HG02852 (cell line): ENCODE data around the gene MOCS1.

Experiments used
- ATAC-seq: cut with Tn5 transposase; IDR thresholded peaks from one replicate; pipeline ENCODE4 v1.9.1; 2021; ENCODE audit warnings: mild to moderate bottlenecking, moderate library complexity; ENCODE audit not compliant: unreplicated experiment

The MOCS1 gene

GRCh38 chr6:39904946-39905639, 29.2 kb downstream of the MOCS1 start:
- ATAC-seq: no peak

GRCh38 chr6:39903656-39904055, 30.6 kb downstream of the MOCS1 start:
- ATAC-seq: no peak

GRCh38 chr6:39902786-39903465, 31.3 kb downstream of the MOCS1 start:
- ATAC-seq: no peak

DNA sequence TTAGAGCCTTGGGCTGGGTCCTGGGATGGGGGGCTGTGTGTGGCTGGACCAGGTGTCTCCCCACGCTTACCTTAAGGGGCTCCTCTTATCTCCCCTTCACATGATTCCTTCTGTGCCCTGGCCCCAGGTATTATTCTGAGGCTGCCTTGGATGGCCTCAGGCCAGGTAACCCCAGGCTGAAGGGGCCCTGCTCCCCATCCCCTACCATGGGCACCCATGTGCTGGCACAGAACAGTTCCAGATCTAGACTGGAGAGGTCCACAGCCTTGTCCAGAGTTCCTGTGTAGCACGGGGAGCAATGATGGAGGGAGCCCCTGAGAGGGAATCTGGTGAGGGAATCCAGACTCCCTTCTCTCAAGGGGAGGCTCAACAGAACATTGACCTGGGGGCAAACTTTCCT, 32.1 kb downstream of the MOCS1 start:
- ATAC-seq: no peak

GRCh38 chr6:39901670-39902069, 32.6 kb downstream of the MOCS1 start:
- no peak for ATAC-seq

DNA sequence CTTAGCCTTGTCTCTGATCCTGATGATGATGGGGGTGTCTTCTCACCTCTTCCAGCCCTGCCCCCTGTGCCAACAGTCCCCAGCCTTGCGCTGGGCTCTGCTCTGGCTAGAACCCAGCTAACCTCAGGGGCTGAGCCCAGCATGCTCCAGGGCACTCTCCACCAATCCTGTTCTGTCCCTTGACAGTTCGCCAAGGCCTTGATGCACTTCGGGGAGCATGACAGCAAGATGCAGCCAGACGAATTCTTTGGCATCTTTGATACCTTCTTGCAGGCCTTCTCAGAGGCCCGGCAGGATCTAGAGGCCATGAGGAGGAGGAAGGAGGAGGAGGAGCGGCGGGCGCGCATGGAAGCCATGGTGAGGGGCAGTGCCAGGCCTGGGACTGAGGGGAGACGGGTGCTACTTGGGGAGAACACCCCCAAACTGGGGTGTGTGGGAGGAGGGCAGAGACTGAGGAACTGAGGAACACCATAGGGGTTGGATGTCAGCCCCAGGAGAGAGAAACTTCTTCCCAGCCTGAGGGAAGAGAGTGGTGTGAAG, 33.1 kb downstream of the MOCS1 start:
- no peak for ATAC-seq

- ATAC-seq: no peak
Observed at GRCh38 chr6:39899554-39900295, 34.5 kb downstream of the MOCS1 start.

GRCh38 chr6:39898625-39899024, 35.6 kb downstream of the MOCS1 start:
- no peak for ATAC-seq

DNA sequence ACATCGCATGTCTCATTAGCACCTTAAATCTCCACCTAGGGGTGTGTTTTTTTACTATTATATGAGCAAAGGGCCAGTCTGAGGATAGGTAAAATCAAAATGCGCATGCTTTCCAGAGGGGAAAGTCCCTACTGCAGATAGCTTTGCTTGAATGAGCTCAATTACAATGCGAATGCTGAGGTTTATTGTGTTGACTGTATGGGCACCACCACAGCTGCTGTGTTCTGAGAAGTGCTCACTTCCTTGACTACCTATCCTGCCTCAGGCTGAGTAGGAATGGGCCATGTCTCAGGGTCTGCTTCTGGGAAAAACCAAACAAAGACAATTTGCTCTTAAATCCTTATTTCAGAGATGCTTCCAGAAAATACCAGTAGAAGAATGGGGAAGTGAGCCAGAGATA, 36.6 kb downstream of the MOCS1 start:
- no peak for ATAC-seq

GRCh38 chr6:39896701-39897100, 37.6 kb downstream of the MOCS1 start:
- ATAC-seq: no peak

DNA sequence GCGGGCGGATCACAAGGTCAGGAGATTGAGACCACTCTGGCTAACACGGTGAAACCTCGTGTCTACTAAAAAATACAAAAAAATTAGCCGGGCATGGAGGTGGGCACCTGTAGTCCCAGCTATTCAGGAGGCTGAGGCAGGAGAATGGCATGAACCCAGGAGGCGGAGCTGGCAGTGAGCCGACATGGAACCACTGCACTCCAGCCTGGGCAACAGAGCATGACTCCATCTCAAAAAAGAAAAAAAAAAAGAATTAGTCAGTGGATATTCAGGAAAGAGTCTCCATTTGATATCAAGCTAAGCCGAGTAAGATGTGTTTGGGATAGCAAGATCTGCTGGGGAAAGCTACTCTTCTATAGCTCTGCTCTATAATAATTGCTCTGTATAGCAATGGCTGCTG, 41.0 kb downstream of the MOCS1 start:
- ATAC-seq: no peak

GRCh38 chr6:39892490-39893129, 41.7 kb downstream of the MOCS1 start:
- ATAC-seq: no peak

DNA sequence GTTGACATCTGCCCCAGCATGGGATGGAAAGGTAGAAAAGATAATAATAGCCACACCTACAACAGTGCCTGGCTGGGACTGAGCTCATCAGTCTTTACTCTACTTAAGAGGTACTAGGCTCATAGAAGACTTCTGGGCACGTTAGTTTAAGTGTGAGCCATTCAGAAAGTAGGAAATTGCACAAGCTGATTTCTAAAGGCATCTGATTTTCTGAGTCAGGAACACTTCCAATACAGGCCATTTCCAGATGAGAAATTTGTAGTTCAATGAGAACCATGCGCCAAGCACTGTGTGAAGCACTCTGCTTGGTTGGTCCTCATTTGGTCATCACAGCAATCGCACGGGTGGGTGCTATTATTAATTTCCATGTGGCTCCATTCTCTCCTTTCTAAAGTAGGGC, 42.3 kb downstream of the MOCS1 start:
- no peak for ATAC-seq

GRCh38 chr6:39891353-39891752, 42.9 kb downstream of the MOCS1 start:
- ATAC-seq: no peak

GRCh38 chr6:39889229-39889628, 45.0 kb downstream of the MOCS1 start:
- no peak for ATAC-seq

DNA sequence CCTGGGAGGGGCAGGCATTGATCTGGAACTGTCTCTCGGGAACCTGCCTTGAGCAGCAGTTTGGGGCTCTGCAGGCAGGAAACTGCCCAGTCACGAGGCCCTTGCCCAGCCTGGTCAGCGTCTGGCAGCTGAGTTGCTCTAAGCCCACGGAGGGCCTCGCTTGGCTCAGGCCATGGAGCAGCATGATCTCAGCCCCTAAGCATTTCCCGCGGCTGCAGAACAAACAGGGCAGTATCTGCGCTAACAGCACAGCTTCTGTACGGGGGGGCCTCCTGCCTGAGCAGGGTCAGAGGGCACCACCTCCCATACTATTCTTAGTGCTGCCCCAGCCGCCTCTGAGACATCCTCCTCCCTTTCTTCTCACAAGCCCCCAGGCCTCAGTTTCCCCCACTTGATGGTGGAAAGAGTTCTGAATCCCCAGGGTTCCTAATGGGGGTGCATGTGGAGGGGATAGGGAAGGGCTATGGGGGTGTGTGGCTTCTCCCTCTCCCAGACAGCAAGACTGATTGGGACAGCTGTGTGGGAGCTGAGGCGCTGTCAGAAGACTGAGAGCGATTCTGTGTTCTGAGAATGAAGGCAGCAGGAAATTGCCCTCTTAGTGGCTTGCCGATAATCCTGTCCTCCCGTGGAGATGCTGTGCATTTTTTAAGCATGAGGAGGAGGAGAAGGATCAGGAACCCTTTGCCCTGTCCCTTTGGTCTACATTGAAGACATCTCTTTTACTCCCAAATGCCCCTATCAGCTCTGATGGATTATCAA, 46.4 kb downstream of the MOCS1 start:
- ATAC-seq: no peak

GRCh38 chr6:39886871-39887270, 47.4 kb downstream of the MOCS1 start:
- ATAC-seq: no peak

DNA sequence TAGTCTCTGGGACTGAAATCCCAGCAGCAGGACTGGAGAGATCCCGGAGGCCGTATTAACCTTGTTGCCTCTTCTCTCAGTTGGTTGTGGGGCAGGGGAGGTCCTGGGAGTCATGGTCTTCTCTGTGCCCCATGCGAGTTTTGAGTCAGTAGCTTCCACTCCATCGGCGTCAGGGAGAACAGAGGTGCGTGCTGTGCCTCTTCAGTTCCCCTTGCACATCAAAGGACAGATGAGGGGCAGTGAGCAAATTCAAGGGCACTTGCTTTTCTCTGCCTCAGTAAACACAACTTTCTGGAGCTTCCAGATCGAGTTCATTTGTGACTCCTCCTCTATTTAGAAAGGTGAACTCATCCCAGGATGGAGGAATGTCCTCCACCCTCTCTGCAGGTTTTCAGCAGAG, 48.6 kb downstream of the MOCS1 start:
- ATAC-seq: no peak

DNA sequence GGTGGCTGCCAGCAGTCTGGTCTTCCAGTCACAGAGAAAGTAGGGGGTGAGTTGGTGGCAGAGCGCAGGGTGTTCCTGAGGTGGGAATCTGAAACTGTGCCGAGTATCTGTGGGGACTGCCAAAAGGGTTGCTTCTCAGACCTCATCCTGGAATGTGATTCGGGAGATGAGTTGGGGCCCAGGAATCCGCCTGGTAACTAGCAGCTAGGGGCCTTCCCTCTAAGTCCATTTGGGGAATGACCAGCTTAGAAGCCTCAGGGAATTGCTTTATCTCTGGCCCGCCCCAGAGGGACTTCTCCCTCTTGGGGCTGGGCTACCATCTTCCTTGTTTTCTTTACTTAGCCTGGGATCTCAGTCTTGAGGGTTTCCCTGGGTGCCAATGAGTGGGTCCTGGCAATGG, 49.6 kb downstream of the MOCS1 start:
- no peak for ATAC-seq

- ATAC-seq: no peak
Observed at GRCh38 chr6:39882531-39882899, 51.7 kb downstream of the MOCS1 start.
